ENCODE results near the gene ERCC6L2. TPM values are rescaled to one million over a fixed set of nuclear protein-coding genes. Genes with fewer than 3 reads are reported as not detected.

ERCC6L2 gene
- polyA plus RNA-seq, 1 of the 3 experiments (the other 2 are of a cell fraction), result 10.0 TPM

DNA sequence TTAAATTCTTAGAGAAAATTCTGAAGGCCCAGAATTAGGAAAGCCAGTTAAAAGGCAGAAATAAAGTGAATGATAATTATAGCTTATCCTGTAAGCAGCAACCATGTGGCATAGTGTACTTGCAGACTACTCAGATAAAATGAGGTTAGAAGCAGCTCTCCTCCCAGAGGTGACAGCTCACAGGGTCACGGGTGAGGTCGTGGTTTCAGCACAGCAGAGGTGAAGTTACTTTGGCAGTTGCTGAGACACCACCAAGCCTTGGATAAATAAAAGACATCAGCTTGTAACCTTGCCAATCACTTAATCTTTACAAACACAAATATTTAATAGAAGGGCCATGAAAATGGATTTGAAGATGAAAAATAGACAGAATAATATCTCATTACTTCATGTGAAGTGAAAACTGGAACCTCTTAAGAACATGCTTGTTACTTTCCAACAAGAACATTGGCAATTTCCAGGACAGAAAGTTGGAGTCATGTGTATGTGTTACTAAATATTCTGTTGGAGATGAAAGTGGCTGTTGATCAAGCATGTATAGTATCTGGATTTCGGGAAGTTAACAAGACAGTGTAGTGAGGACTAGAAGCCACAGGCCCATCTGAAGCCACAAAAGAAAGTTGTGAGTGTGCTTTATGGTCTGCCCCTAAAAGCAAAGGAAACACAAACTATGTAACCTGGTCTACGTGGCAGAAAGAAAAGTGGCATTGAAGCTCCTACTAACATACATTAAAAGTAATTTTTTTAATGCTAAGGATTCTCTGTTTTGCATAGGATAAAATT is 134.4 kb downstream of the ERCC6L2 start:
- no peaks in the 10 kb centered on the region for H3K79me2 ChIP-seq (ENCODE audit: insufficient read depth)
- no peak overlapping the region for H2AFZ ChIP-seq (ENCODE audit: low read depth)
- H3K27me3 ChIP-seq (ENCODE audit: insufficient read depth), result no peaks in the 10 kb centered on the region
- ChIA-PET CTCF (interaction anchor here (0.8 kb wide), 1 partner anchor 18 kb away, joined by 3 read pairs; no protein-coding TSS in a partner anchor), POLR2A (no interaction called here)
- no peak overlapping the region for H3K4me3 ChIP-seq (ENCODE audit: low read depth in 2 of 2, low read length in 1 of 2)
- H3K4me1 ChIP-seq (ENCODE audit: control insufficient read depth in 1 of 2, insufficient read depth in 2 of 2, low read depth in 1 of 2, low read length in 1 of 2), result no peaks in the 10 kb centered on the region
- peaks cover 40 to 67% of the 10 kb centered on the region in 2 experiments for H3K36me3 ChIP-seq (replicated peaks in 1 of 2; ENCODE audit: control insufficient read depth in 1 of 2, insufficient read depth in 2 of 2, low read length in 1 of 2)
- no peaks in the 10 kb centered on the region for H3K9me3 ChIP-seq
- H3K9ac ChIP-seq, result no peak overlapping the region
- peaks cover 6% of the 10 kb centered on the region for H3F3A ChIP-seq (replicated peaks; ENCODE audit: insufficient read depth)
- no peak for DNase-seq
- no peak overlapping the region for H3K4me2 ChIP-seq
- H4K20me1 ChIP-seq (ENCODE audit: insufficient read depth), result no peaks in the 10 kb centered on the region
- TF ChIP-seq MEF2A (IDR thresholded peaks at IDR 0.05; ENCODE audit: borderline replicate concordance, low read depth) (no peak), FOSL2 (IDR thresholded peaks at IDR 0.05; ENCODE audit: borderline replicate concordance, low read depth) (no peak), TAF1 (IDR thresholded peaks at IDR 0.05; ENCODE audit: borderline replicate concordance, low read depth, low read length) (no peak), FOXJ3 (CRISPR knock-in tag; IDR thresholded peaks at IDR 0.05) (no peak), JUND (IDR thresholded peaks at IDR 0.05) (no peak), ELF1 (IDR thresholded peaks at IDR 0.05) (no peak), EZH2phosphoT487 (IDR thresholded peaks at IDR 0.05; ENCODE audit: borderline replicate concordance, low read depth) (no peak), SMC3 (IDR thresholded peaks at IDR 0.05; ENCODE audit: low read depth, low read length) (no peak), EP300 (IDR thresholded peaks at IDR 0.05; ENCODE audit: borderline replicate concordance in 1 of 2, low read depth in 1 of 2, low read length in 1 of 2) (no peak)
- TF ChIP-seq, protein P1, sequence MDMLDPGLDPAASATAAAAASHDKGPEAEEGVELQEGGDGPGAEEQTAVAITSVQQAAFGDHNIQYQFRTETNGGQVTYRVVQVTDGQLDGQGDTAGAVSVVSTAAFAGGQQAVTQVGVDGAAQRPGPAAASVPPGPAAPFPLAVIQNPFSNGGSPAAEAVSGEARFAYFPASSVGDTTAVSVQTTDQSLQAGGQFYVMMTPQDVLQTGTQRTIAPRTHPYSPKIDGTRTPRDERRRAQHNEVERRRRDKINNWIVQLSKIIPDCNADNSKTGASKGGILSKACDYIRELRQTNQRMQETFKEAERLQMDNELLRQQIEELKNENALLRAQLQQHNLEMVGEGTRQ (IDR thresholded peaks at IDR 0.05; ENCODE audit: borderline replicate concordance, low read depth, low read length), result no peak
- TF ChIP-seq, protein P2, sequence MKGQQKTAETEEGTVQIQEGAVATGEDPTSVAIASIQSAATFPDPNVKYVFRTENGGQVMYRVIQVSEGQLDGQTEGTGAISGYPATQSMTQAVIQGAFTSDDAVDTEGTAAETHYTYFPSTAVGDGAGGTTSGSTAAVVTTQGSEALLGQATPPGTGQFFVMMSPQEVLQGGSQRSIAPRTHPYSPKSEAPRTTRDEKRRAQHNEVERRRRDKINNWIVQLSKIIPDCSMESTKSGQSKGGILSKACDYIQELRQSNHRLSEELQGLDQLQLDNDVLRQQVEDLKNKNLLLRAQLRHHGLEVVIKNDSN (IDR thresholded peaks at IDR 0.05; ENCODE audit: borderline replicate concordance, low read depth), result no peak
- TF ChIP-seq, protein P3, sequence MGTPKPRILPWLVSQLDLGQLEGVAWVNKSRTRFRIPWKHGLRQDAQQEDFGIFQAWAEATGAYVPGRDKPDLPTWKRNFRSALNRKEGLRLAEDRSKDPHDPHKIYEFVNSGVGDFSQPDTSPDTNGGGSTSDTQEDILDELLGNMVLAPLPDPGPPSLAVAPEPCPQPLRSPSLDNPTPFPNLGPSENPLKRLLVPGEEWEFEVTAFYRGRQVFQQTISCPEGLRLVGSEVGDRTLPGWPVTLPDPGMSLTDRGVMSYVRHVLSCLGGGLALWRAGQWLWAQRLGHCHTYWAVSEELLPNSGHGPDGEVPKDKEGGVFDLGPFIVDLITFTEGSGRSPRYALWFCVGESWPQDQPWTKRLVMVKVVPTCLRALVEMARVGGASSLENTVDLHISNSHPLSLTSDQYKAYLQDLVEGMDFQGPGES (IDR thresholded peaks at IDR 0.05; ENCODE audit: low read depth, low read length), result no peak
- WGBS (ENCODE audit: low lambda C conversion rate), result 97% methylated on average over 4 of the region's 4 CpGs
- no peak overlapping the region for H3K27ac ChIP-seq (ENCODE audit: low read depth in 2 of 2, low read length in 1 of 2)
- H3K9me2 ChIP-seq, result no peaks in the 10 kb centered on the region

DNA sequence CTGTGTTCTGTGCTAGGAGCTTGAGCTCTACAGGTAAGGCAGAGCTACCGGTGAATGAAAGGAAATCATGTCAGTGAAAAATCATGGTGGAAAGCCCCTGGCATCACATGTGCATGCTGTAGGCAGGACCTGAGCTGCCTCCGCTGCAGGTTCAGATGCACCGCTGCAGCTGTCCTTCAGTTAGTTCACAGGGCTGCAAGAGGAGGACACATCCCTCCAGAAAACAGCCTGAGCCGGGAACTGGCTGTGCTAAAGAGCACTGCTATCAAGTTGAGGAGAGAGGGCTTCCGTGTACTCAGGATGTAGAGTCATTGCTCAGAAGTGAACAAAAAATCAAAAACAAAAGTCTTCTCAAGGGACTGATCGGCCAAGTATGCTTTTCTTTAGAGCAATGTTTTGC is 138.6 kb downstream of the ERCC6L2 start:
- no peak overlapping the region for H3K4me3 ChIP-seq (ENCODE audit: low read depth in 2 of 2, low read length in 1 of 2)
- peaks cover 6% of the 10 kb centered on the region for H3F3A ChIP-seq (replicated peaks; ENCODE audit: insufficient read depth)
- H3K9me2 ChIP-seq, result no peaks in the 10 kb centered on the region
- H3K9ac ChIP-seq, result no peak overlapping the region
- no peaks in the 10 kb centered on the region for H3K27me3 ChIP-seq (ENCODE audit: insufficient read depth)
- H3K27ac ChIP-seq (ENCODE audit: low read depth in 2 of 2, low read length in 1 of 2), result no peak overlapping the region
- ChIA-PET POLR2A (no interaction called here), CTCF (no interaction called here)
- no peaks in the 10 kb centered on the region for H3K9me3 ChIP-seq
- WGBS (ENCODE audit: low lambda C conversion rate), result 97% methylated on average over 6 of the region's 6 CpGs
- no peaks in the 10 kb centered on the region for H4K20me1 ChIP-seq (ENCODE audit: insufficient read depth)
- no peak for DNase-seq
- no peaks in the 10 kb centered on the region for H3K79me2 ChIP-seq (ENCODE audit: insufficient read depth)
- peaks cover 42 to 43% of the 10 kb centered on the region in 2 experiments for H3K36me3 ChIP-seq (replicated peaks in 1 of 2; ENCODE audit: control insufficient read depth in 1 of 2, insufficient read depth in 2 of 2, low read length in 1 of 2)
- H3K4me2 ChIP-seq, result no peak overlapping the region
- H2AFZ ChIP-seq (ENCODE audit: low read depth), result no peak overlapping the region
- H3K4me1 ChIP-seq (ENCODE audit: control insufficient read depth in 1 of 2, insufficient read depth in 2 of 2, low read depth in 1 of 2, low read length in 1 of 2), result no peaks in the 10 kb centered on the region
- TF ChIP-seq FOXJ3 (CRISPR knock-in tag; IDR thresholded peaks at IDR 0.05), result no peak
- TF ChIP-seq NFIC (IDR thresholded peaks at IDR 0.05; ENCODE audit: borderline replicate concordance), result no peak
- TF ChIP-seq YY1 (IDR thresholded peaks at IDR 0.05; ENCODE audit: low read depth), result no peak
- no peak for TF ChIP-seq RCOR1 (IDR thresholded peaks at IDR 0.05; ENCODE audit: low read length)
- TF ChIP-seq SMC3 (IDR thresholded peaks at IDR 0.05; ENCODE audit: low read depth, low read length), result no peak
- no peak for TF ChIP-seq SIN3A (IDR thresholded peaks at IDR 0.05; ENCODE audit: borderline replicate concordance, low read depth, low read length)
- TF ChIP-seq, protein P3 (IDR thresholded peaks at IDR 0.05; ENCODE audit: low read depth, low read length), result no peak
- TF ChIP-seq, protein P2 (IDR thresholded peaks at IDR 0.05; ENCODE audit: borderline replicate concordance, low read depth), result no peak
- TF ChIP-seq GABPA (IDR thresholded peaks at IDR 0.05; ENCODE audit: low read depth), result no peak
- TF ChIP-seq, protein P4, sequence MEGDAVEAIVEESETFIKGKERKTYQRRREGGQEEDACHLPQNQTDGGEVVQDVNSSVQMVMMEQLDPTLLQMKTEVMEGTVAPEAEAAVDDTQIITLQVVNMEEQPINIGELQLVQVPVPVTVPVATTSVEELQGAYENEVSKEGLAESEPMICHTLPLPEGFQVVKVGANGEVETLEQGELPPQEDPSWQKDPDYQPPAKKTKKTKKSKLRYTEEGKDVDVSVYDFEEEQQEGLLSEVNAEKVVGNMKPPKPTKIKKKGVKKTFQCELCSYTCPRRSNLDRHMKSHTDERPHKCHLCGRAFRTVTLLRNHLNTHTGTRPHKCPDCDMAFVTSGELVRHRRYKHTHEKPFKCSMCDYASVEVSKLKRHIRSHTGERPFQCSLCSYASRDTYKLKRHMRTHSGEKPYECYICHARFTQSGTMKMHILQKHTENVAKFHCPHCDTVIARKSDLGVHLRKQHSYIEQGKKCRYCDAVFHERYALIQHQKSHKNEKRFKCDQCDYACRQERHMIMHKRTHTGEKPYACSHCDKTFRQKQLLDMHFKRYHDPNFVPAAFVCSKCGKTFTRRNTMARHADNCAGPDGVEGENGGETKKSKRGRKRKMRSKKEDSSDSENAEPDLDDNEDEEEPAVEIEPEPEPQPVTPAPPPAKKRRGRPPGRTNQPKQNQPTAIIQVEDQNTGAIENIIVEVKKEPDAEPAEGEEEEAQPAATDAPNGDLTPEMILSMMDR (IDR thresholded peaks at IDR 0.05), result no peak
- TF ChIP-seq FOXM1 (IDR thresholded peaks at IDR 0.05; ENCODE audit: low read depth), result no peak

Data from SK-N-SH (cell line).